SJSA1 (cell line): ENCODE measurements around the gene NPHP4. TPM values are rescaled to one million over a fixed set of nuclear protein-coding genes. Genes with fewer than 3 reads are reported as not detected.

Experiments
- total RNA-seq: library from RNA; depleted of rRNA; stranded (reverse); fragments of >200 nt; shearing (Covaris generic); gene quantifications from 2 replicates; pipeline ENCODE4 v1.2.3, GENCODE V29; 2014; rRNA removed

The NPHP4 gene
- total RNA-seq, 1 experiment from 2014 or later: 4.5 TPM

Other genes with a start within 250 kb of the NPHP4 start
- 3.4 and 3.9 TPM in 2 replicates for gene KCNAB2, start 53.5 kb upstream of the NPHP4 start, total RNA-seq
- gene CHD5, start 187.9 kb upstream of the NPHP4 start, total RNA-seq: 0.28 and 0.53 TPM in 2 replicates
- 149 and 187 TPM in 2 replicates for gene RPL22, start 207.2 kb upstream of the NPHP4 start, total RNA-seq
- 5.4 and 27.3 TPM in 2 replicates for gene RNF207, start 213.7 kb upstream of the NPHP4 start, total RNA-seq
- gene ICMT, start 243.5 kb upstream of the NPHP4 start, total RNA-seq: 114 and 140 TPM in 2 replicates